ENCODE results near the gene RASD1. TPM values are rescaled to one million over a fixed set of nuclear protein-coding genes. Genes with fewer than 3 reads are reported as not detected.

Gene RASD1
- total RNA-seq, 5 donors from 2014 or later (not counting 1 experiment from before 2014, with no cell fraction given) = 0.70 to 2.9 (median 2.0) TPM

DNA sequence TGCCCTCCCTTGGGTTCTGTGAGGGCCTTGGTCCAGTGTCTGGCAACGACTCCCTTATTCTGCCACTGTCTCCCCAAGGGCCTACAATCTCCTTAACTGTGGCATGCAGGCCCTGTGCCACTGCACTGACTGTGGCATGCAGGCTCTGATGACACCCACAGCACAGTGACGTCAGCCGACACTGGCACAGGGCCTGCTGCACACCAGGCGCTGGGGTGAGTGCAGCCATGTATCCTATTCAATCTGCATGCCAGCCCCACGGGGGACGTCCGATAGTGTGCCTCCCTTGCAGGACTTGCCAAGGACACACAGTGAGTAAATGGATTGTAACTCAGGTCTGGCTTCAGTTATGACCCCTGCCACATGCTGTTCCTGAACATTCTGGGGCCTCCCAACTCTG is 39.8 kb upstream of the RASD1 start:
- ChIA-PET CTCF (no interaction called here), POLR2A (no interaction called here)
- 91% methylated on average over 7 of the region's 7 CpGs for WGBS (ENCODE audit: insufficient coverage)
- no peaks in the 10 kb centered on the region for H3K27me3 Mint-ChIP-seq
- no peaks in the 10 kb centered on the region for H3K4me1 Mint-ChIP-seq
- Histone ChIP-seq H3K27ac (ENCODE audit: low read length) (no peak overlapping the region), H3K4me1 (ENCODE audit: control insufficient read depth in 1 of 2, extremely low read depth in 1 of 2, insufficient read depth in 2 of 2, low read length in 2 of 2) (no peaks in the 10 kb centered on the region), H3K36me3 (ENCODE audit: control insufficient read depth in 2 of 2, extremely low read depth in 1 of 2, insufficient read depth in 1 of 2, low read length in 1 of 2) (no peaks in the 10 kb centered on the region), H3K4me3 (ENCODE audit: control insufficient read depth in 1 of 2, extremely low read depth in 1 of 2, low read length in 1 of 2) (no peak overlapping the region), H3K27me3 (replicated peaks in 1 of 2; ENCODE audit: control insufficient read depth in 2 of 2, extremely low read depth in 1 of 2, insufficient read depth in 2 of 2, low read length in 1 of 2) (no peaks in the 10 kb centered on the region), H3K9me3 (no peaks in the 10 kb centered on the region)
- no peaks in the 10 kb centered on the region for H3K9me3 Mint-ChIP-seq
- no peak overlapping the region for H3K27ac Mint-ChIP-seq
- no peak overlapping the region for H3K4me3 Mint-ChIP-seq
- DNase-seq (no peak), ATAC-seq (replicated peaks in 1 of 4) (no peak)
- H3K36me3 Mint-ChIP-seq = no peaks in the 10 kb centered on the region

GRCh38 chr17:17533901-17534441 is 37.8 kb upstream of the RASD1 start:
- Histone ChIP-seq H3K4me3 (ENCODE audit: control insufficient read depth in 1 of 2, extremely low read depth in 1 of 2, low read length in 1 of 2) (no peak overlapping the region), H3K27ac (ENCODE audit: low read length) (no peak overlapping the region), H3K4me1 (ENCODE audit: control insufficient read depth in 1 of 2, extremely low read depth in 1 of 2, insufficient read depth in 2 of 2, low read length in 2 of 2) (no peaks in the 10 kb centered on the region), H3K9me3 (no peaks in the 10 kb centered on the region), H3K27me3 (replicated peaks in 1 of 2; ENCODE audit: control insufficient read depth in 2 of 2, extremely low read depth in 1 of 2, insufficient read depth in 2 of 2, low read length in 1 of 2) (no peaks in the 10 kb centered on the region), H3K36me3 (ENCODE audit: control insufficient read depth in 2 of 2, extremely low read depth in 1 of 2, insufficient read depth in 1 of 2, low read length in 1 of 2) (no peaks in the 10 kb centered on the region)
- no peaks in the 10 kb centered on the region for H3K27me3 Mint-ChIP-seq
- ChIA-PET CTCF (no interaction called here), POLR2A (no interaction called here)
- H3K4me3 Mint-ChIP-seq = no peak overlapping the region
- no peak for DNase-seq
- H3K36me3 Mint-ChIP-seq = no peaks in the 10 kb centered on the region
- H3K27ac Mint-ChIP-seq = no peak overlapping the region
- WGBS (ENCODE audit: insufficient coverage) = 100% methylated on average over 1 of the region's 3 CpGs
- ATAC-seq (replicated peaks in 1 of 4) = no peak
- no peaks in the 10 kb centered on the region for H3K9me3 Mint-ChIP-seq
- H3K4me1 Mint-ChIP-seq = no peaks in the 10 kb centered on the region

DNA sequence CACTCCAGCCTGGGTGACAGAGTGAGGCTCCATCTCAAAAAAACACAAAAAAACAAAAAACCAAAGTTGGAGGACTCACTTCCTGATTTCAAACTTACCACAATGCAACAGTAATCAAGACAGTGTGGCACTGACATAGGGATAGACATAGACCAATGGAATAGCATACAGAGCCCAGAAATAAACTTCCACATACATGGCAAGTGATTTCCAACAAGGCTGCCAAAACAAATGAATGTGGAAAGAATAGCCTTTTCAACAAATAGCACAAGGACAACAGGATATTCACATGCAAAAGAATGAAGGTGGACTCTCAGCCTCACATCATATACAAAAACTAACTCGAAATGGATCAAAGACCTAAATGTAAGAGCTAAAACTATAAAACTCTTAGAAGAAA is 36.8 kb upstream of the RASD1 start:
- no peaks in the 10 kb centered on the region for H3K9me3 Mint-ChIP-seq
- ATAC-seq (replicated peaks in 1 of 4) = no peak

GRCh38 chr17:17531156-17531555 is 35.0 kb upstream of the RASD1 start:
- 83% methylated on average over 2 of the region's 4 CpGs for WGBS (ENCODE audit: insufficient coverage)
- no peaks in the 10 kb centered on the region for H3K4me1 Mint-ChIP-seq
- H3K4me3 Mint-ChIP-seq = no peak overlapping the region
- H3K27ac Mint-ChIP-seq = no peak overlapping the region
- peaks cover 0 to 3% of the 10 kb centered on the region in 2 experiments for H3K27me3 ChIP-seq (replicated peaks in 1 of 2; ENCODE audit: control insufficient read depth in 2 of 2, extremely low read depth in 1 of 2, insufficient read depth in 2 of 2, low read length in 1 of 2)
- H3K9me3 Mint-ChIP-seq = no peaks in the 10 kb centered on the region
- DNase-seq = no peak
- CTCF ChIA-PET = no interaction called here
- H3K4me3 ChIP-seq (ENCODE audit: control insufficient read depth in 1 of 2, extremely low read depth in 1 of 2, low read length in 1 of 2) = no peak overlapping the region
- no peaks in the 10 kb centered on the region for H3K36me3 ChIP-seq (ENCODE audit: control insufficient read depth in 2 of 2, extremely low read depth in 1 of 2, insufficient read depth in 1 of 2, low read length in 1 of 2)
- H3K9me3 ChIP-seq = no peaks in the 10 kb centered on the region
- H3K4me1 ChIP-seq (ENCODE audit: control insufficient read depth in 1 of 2, extremely low read depth in 1 of 2, insufficient read depth in 2 of 2, low read length in 2 of 2) = no peaks in the 10 kb centered on the region
- H3K36me3 Mint-ChIP-seq = no peaks in the 10 kb centered on the region
- H3K27ac ChIP-seq (ENCODE audit: low read length) = no peak overlapping the region
- POLR2A ChIA-PET = no interaction called here
- no peak for ATAC-seq (replicated peaks in 1 of 4)
- no peaks in the 10 kb centered on the region for H3K27me3 Mint-ChIP-seq

More for the DNA sequence above, 36.8 kb upstream of the RASD1 start:
- Mint-ChIP-seq H3K4me3 (no peak overlapping the region), H3K27me3 (no peaks in the 10 kb centered on the region), H3K36me3 (no peaks in the 10 kb centered on the region), H3K27ac (no peak overlapping the region), H3K4me1 (no peaks in the 10 kb centered on the region)
- ChIA-PET CTCF (no interaction called here), POLR2A (no interaction called here)
- H3K27me3 ChIP-seq (replicated peaks in 1 of 2; ENCODE audit: control insufficient read depth in 2 of 2, extremely low read depth in 1 of 2, insufficient read depth in 2 of 2, low read length in 1 of 2) = peaks cover 0 to 3% of the 10 kb centered on the region in 2 experiments
- 78% methylated on average over 1 of the region's 1 CpG for WGBS (ENCODE audit: insufficient coverage)
- no peak for DNase-seq
- H3K4me3 ChIP-seq (ENCODE audit: control insufficient read depth in 1 of 2, extremely low read depth in 1 of 2, low read length in 1 of 2) = no peak overlapping the region
- H3K27ac ChIP-seq (ENCODE audit: low read length) = no peak overlapping the region
- H3K9me3 ChIP-seq = no peaks in the 10 kb centered on the region
- no peaks in the 10 kb centered on the region for H3K36me3 ChIP-seq (ENCODE audit: control insufficient read depth in 2 of 2, extremely low read depth in 1 of 2, insufficient read depth in 1 of 2, low read length in 1 of 2)
- no peaks in the 10 kb centered on the region for H3K4me1 ChIP-seq (ENCODE audit: control insufficient read depth in 1 of 2, extremely low read depth in 1 of 2, insufficient read depth in 2 of 2, low read length in 2 of 2)

- CTCF ChIA-PET = no interaction called here
Observed at GRCh38 chr17:17528696-17529652, 32.8 kb upstream of the RASD1 start.

DNA sequence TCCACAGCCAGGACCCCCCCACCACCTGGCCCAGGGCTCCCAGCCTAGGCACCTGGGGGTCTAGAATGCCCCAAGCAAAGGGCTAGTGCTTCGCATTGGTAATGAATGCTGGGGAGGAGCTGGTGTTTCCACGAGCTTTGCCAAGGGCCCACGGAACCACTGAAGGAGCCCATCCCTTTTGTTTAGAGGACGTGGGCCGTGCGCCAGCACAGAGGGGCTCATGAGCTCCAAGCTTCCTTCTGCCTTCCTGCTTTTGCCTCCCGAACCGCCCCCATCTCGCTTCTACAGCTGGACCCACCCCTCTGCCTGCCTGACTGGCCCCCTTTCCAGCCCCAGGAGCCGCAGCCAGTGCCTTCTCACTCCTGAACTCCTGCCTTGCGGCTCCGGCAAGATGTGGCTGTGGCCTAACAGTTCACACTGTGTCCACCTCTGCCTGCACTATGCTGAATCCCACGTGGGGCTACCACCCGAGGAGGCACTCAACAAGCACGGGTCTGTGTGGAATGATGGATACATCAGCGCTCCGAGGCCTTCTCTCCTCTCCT is 31.8 kb upstream of the RASD1 start:
- Mint-ChIP-seq H3K36me3 (no peaks in the 10 kb centered on the region), H3K4me3 (no peak overlapping the region), H3K9me3 (no peaks in the 10 kb centered on the region), H3K4me1 (no peaks in the 10 kb centered on the region), H3K27ac (no peak overlapping the region), H3K27me3 (no peaks in the 10 kb centered on the region)
- no peaks in the 10 kb centered on the region for H3K36me3 ChIP-seq (ENCODE audit: control insufficient read depth in 2 of 2, extremely low read depth in 1 of 2, insufficient read depth in 1 of 2, low read length in 1 of 2)
- 93% methylated on average over 14 of the region's 17 CpGs for WGBS (ENCODE audit: insufficient coverage)
- no peak for DNase-seq
- no peak overlapping the region for H3K27ac ChIP-seq (ENCODE audit: low read length)
- no peak for ATAC-seq (replicated peaks in 1 of 4)
- H3K4me3 ChIP-seq (ENCODE audit: control insufficient read depth in 1 of 2, extremely low read depth in 1 of 2, low read length in 1 of 2) = no peak overlapping the region
- H3K27me3 ChIP-seq (replicated peaks in 1 of 2; ENCODE audit: control insufficient read depth in 2 of 2, extremely low read depth in 1 of 2, insufficient read depth in 2 of 2, low read length in 1 of 2) = peaks cover 0 to 3% of the 10 kb centered on the region in 2 experiments
- H3K9me3 ChIP-seq = no peaks in the 10 kb centered on the region
- no peaks in the 10 kb centered on the region for H3K4me1 ChIP-seq (ENCODE audit: control insufficient read depth in 1 of 2, extremely low read depth in 1 of 2, insufficient read depth in 2 of 2, low read length in 2 of 2)
- ChIA-PET POLR2A (no interaction called here), CTCF (no interaction called here)

More at GRCh38 chr17:17528696-17529652, 32.8 kb upstream of the RASD1 start:
- Histone ChIP-seq H3K36me3 (ENCODE audit: control insufficient read depth in 2 of 2, extremely low read depth in 1 of 2, insufficient read depth in 1 of 2, low read length in 1 of 2) (no peaks in the 10 kb centered on the region), H3K4me3 (ENCODE audit: control insufficient read depth in 1 of 2, extremely low read depth in 1 of 2, low read length in 1 of 2) (no peak overlapping the region), H3K27ac (ENCODE audit: low read length) (no peak overlapping the region), H3K9me3 (no peaks in the 10 kb centered on the region), H3K27me3 (replicated peaks in 1 of 2; ENCODE audit: control insufficient read depth in 2 of 2, extremely low read depth in 1 of 2, insufficient read depth in 2 of 2, low read length in 1 of 2) (peaks cover 0 to 3% of the 10 kb centered on the region in 2 experiments), H3K4me1 (ENCODE audit: control insufficient read depth in 1 of 2, extremely low read depth in 1 of 2, insufficient read depth in 2 of 2, low read length in 2 of 2) (no peaks in the 10 kb centered on the region)
- H3K36me3 Mint-ChIP-seq = no peaks in the 10 kb centered on the region
- DNase-seq = no peak
- POLR2A ChIA-PET = no interaction called here
- no peak overlapping the region for H3K27ac Mint-ChIP-seq
- H3K27me3 Mint-ChIP-seq = no peaks in the 10 kb centered on the region
- 90% methylated on average over 15 of the region's 22 CpGs for WGBS (ENCODE audit: insufficient coverage)
- H3K4me3 Mint-ChIP-seq = no peak overlapping the region
- no peaks in the 10 kb centered on the region for H3K9me3 Mint-ChIP-seq
- no peaks in the 10 kb centered on the region for H3K4me1 Mint-ChIP-seq
- no peak for ATAC-seq (replicated peaks in 1 of 4)
